MM.1S (cell line): ENCODE data around the gene SRF.

ENCODE experiments used
- DNase-seq: peaks from one replicate; pipeline ENCODE4 v3.0.0-alpha.2; 2015
- H2AFZ ChIP-seq: fragments of 300-600 bp; sonication (generic); 2 replicates; pipeline ENCODE4 v1.6.0; 2016; ENCODE audit warnings: antibody characterized with exemption, low read length
- H3F3A ChIP-seq: fragments of 300-600 bp; sonication (generic); 2 replicates; pipeline ENCODE4 v1.6.1; 2016; ENCODE audit warnings: mild to moderate bottlenecking, antibody characterized with exemption, low read length, moderate library complexity, mixed read lengths; ENCODE audit not compliant: insufficient read depth
- H3K27ac ChIP-seq: fragments of 300-600 bp; sonication (generic); 2 replicates; pipeline ENCODE4 v1.5.1; 2016; ENCODE audit warnings: mild to moderate bottlenecking, low read length
- H3K27me3 ChIP-seq: fragments of 300-600 bp; sonication (generic); replicated peaks from 2 replicates; pipeline ENCODE4 v1.6.0; 2016; ENCODE audit warnings: low read length; ENCODE audit not compliant: insufficient read depth
- H3K36me3 ChIP-seq: fragments of 300-600 bp; sonication (generic); replicated peaks from 2 replicates; pipeline ENCODE4 v1.6.1; 2016; ENCODE audit warnings: mild to moderate bottlenecking, low read length, mixed read lengths; ENCODE audit not compliant: insufficient read depth
- H3K4me1 ChIP-seq: fragments of 300-600 bp; sonication (generic); 2 replicates; pipeline ENCODE4 v1.6.1; 2016; ENCODE audit warnings: low read length, mixed read lengths
- H3K4me2 ChIP-seq: fragments of 300-600 bp; sonication (generic); 2 replicates; pipeline ENCODE4 v1.6.0; 2016; ENCODE audit warnings: low read depth, low read length
- H3K4me3 ChIP-seq: fragments of 300-600 bp; sonication (generic); 2 replicates; pipeline ENCODE4 v1.5.1; 2016; ENCODE audit warnings: low read length, mixed read lengths
- H3K79me2 ChIP-seq: fragments of 300-600 bp; sonication (generic); 2 replicates; pipeline ENCODE4 v1.6.1; 2016; ENCODE audit warnings: mixed run types, low read length, mixed read lengths
- H3K9ac ChIP-seq: fragments of 300-600 bp; sonication (generic); 2 replicates; pipeline ENCODE4 v1.6.1; 2016; ENCODE audit warnings: low read length, mixed read lengths
- H3K9me2 ChIP-seq: fragments of 300-600 bp; sonication (generic); replicated peaks from 2 replicates; pipeline ENCODE4 v1.6.1; 2016; ENCODE audit warnings: mild to moderate bottlenecking, low read length, mixed read lengths; ENCODE audit not compliant: insufficient read depth
- H3K9me3 ChIP-seq: fragments of 300-600 bp; sonication (generic); replicated peaks from 2 replicates; pipeline ENCODE4 v1.6.1; 2016; ENCODE audit warnings: mild to moderate bottlenecking, low read length, mixed read lengths; ENCODE audit not compliant: insufficient read depth
- H4K20me1 ChIP-seq: fragments of 300-600 bp; sonication (generic); 2 replicates; pipeline ENCODE4 v1.6.1; 2016; ENCODE audit warnings: mild to moderate bottlenecking, low read length, moderate library complexity, mixed read lengths; ENCODE audit not compliant: insufficient read depth
- CTCF ChIP-seq: fragments of 300-600 bp; sonication (generic); IDR thresholded peaks from 2 replicates; pipeline ENCODE4 v1.5.1; 2016; ENCODE audit warnings: antibody characterized with exemption, low read length, mixed read lengths
- EZH2 ChIP-seq: fragments of 300-600 bp; sonication (generic); optimal IDR thresholded peaks from 2 replicates; pipeline ENCODE3; 2017; ENCODE audit warnings: low read depth, mild to moderate bottlenecking, antibody characterized with exemption, low read length, mixed read lengths
- EZH2phosphoT487 ChIP-seq: fragments of 300-600 bp; sonication (generic); IDR thresholded peaks from 2 replicates; pipeline ENCODE4 v1.6.1; 2018; ENCODE audit warnings: antibody characterized with exemption, low read length

Gene SRF

GRCh38 chr6:43127180-43127579, 43.9 kb upstream of the SRF start:
- Histone ChIP-seq H3K4me1 (no peaks in the 10 kb centered on the region), H3K27me3 (peaks cover 15% of the 10 kb centered on the region), H4K20me1 (no peaks in the 10 kb centered on the region), H3K9ac (no peak overlapping the region), H3K27ac (no peak overlapping the region), H3K36me3 (no peaks in the 10 kb centered on the region), H3K4me3 (no peak overlapping the region), H3K79me2 (no peaks in the 10 kb centered on the region), H3F3A (no peaks in the 10 kb centered on the region), H3K9me2 (no peaks in the 10 kb centered on the region), H3K4me2 (no peak overlapping the region), H2AFZ (no peak overlapping the region), H3K9me3 (no peaks in the 10 kb centered on the region)
- TF ChIP-seq EZH2 (no peak), CTCF (no peak), EZH2phosphoT487 (no peak)
- no peak for DNase-seq

- TF ChIP-seq EZH2 (no peak), EZH2phosphoT487 (no peak), CTCF (no peak)
- Histone ChIP-seq H3K9me2 (no peaks in the 10 kb centered on the region), H4K20me1 (no peaks in the 10 kb centered on the region), H3K4me3 (no peak overlapping the region), H3K4me2 (no peak overlapping the region), H3K36me3 (no peaks in the 10 kb centered on the region), H3K79me2 (no peaks in the 10 kb centered on the region), H3F3A (no peaks in the 10 kb centered on the region), H3K27me3 (peaks cover 15% of the 10 kb centered on the region), H3K9me3 (no peaks in the 10 kb centered on the region), H2AFZ (no peak overlapping the region), H3K4me1 (no peaks in the 10 kb centered on the region), H3K27ac (no peak overlapping the region), H3K9ac (no peak overlapping the region)
- DNase-seq, result no peak
Measured at GRCh38 chr6:43127877-43128276, 43.2 kb upstream of the SRF start.

- H3K27me3 ChIP-seq, result peaks cover 15% of the 10 kb centered on the region
- no peak overlapping the region for H3K4me2 ChIP-seq
- no peak overlapping the region for H2AFZ ChIP-seq
- no peak overlapping the region for H3K4me3 ChIP-seq
- H3K79me2 ChIP-seq, result no peaks in the 10 kb centered on the region
- H3K36me3 ChIP-seq, result no peaks in the 10 kb centered on the region
- DNase-seq, result no peak
- no peaks in the 10 kb centered on the region for H3K9me3 ChIP-seq
- H4K20me1 ChIP-seq, result no peaks in the 10 kb centered on the region
- H3F3A ChIP-seq, result no peaks in the 10 kb centered on the region
- H3K27ac ChIP-seq, result no peak overlapping the region
- no peaks in the 10 kb centered on the region for H3K4me1 ChIP-seq
- H3K9me2 ChIP-seq, result no peaks in the 10 kb centered on the region
- TF ChIP-seq EZH2 (no peak), EZH2phosphoT487 (no peak), CTCF (no peak)
- H3K9ac ChIP-seq, result no peak overlapping the region
Measured at GRCh38 chr6:43128926-43129325, 42.1 kb upstream of the SRF start.
